Right lobe of liver (tissue), 6 donors: Measurements from ENCODE around the gene SPRR2G. TPM values are rescaled to one million over a fixed set of nuclear protein-coding genes. Genes with fewer than 3 reads are reported as not detected.
"Not testable (repeated sequence)": the region's sequence is repeated elsewhere in the genome, so short reads cannot be mapped to it uniquely, and the experiment has no call there.

Experiments
- ATAC-seq, 4 donors: fragments of 200-7000 bp; cut with Tn5 transposase; one replicate each; pipeline ENCODE4 v1.9.1; 2020; ENCODE audit warnings: mild to moderate bottlenecking in 4 of 4, moderate library complexity in 4 of 4
- DNase-seq, 3 donors: peaks; one replicate each; pipeline ENCODE4 v3.0.0-alpha.2; 2020
- H3K27ac ChIP-seq, 3 donors: fragments of 200-600 bp; one replicate each; pipeline ENCODE4 v1.8.0; 2022
- H3K27me3 ChIP-seq, 2 donors: fragments of 200-600 bp; one replicate each; pipeline ENCODE4 v1.8.0; 2022
- H3K36me3 ChIP-seq, 4 donors: fragments of 200-600 bp; sonication (generic) in 1 of 4; one replicate each; pipeline versions ENCODE4 v1.5.1 to v1.8.0; 2017 to 2022; ENCODE audit warnings: control low read depth in 1 of 4
- H3K4me1 ChIP-seq, 4 donors: fragments of 200-600 bp; sonication (generic) in 1 of 4; one replicate each; pipeline versions ENCODE4 v1.5.1 to v1.8.0; 2017 to 2022; ENCODE audit warnings: control low read depth in 1 of 4
- H3K4me3 ChIP-seq, 3 donors: fragments of 200-600 bp; one replicate each; pipeline ENCODE4 v1.8.0; 2022
- H3K9me3 ChIP-seq, 4 donors: fragments of 200-600 bp; sonication (generic) in 1 of 4; one replicate each; pipeline versions ENCODE4 v1.5.1 to v1.8.0; 2017 to 2022; ENCODE audit warnings: control low read depth in 1 of 4
- POLR2A ChIP-seq: fragments of 450-650 bp; IDR thresholded peaks from one replicate; pipeline ENCODE4 v1.6.1; 2017; ENCODE audit warnings: antibody characterized with exemption, mild to moderate bottlenecking
- WGBS: methylation state at CpG from one replicate; pipeline ENCODE4 v1.1.6; 2018; ENCODE audit warnings: low coverage, low lambda C conversion rate; ENCODE audit not compliant: insufficient coverage; ENCODE audit errors: missing lambda C conversion rate; 5-methylcytosine and 5-hydroxymethylcytosine counted together
- intact Hi-C, 2 donors: fragments of 100-400 bp; cut with DNase I; formaldehyde crosslinking; loops; one replicate each; pipeline versions ENCODE4 v1.11.2 to v1.14.1; 2022
- total RNA-seq, 6 experiments: library from RNA; depleted of rRNA in 2 of 6; stranded (reverse); fragments of >200 nt in 2 of 6; fragmentation: NEBNext Ultra II Directional in 3 of 6; extraction: Animal tissue kit (Norgen Biotek cat#: 25700) in 3 of 6; gene quantifications; one replicate each; pipeline versions ENCODE4 v1.1.0 to v1.2.4, GENCODE V29; 2016 to 2023
- TF ChIP-seq, protein P1 (sequence below), 4 donors: fragments of 200-600 bp in 3 of 4; fragments of 450-650 bp in 1 of 4; IDR thresholded peaks; one replicate each; pipeline versions ENCODE4 v1.5.1 to v1.8.0; 2016 to 2022; ENCODE audit warnings: antibody characterized with exemption in 4 of 4, mild to moderate bottlenecking in 2 of 4
- donor health status: DM: no; HTN: yes; CAD: no.
- donor health status: DM: no; HTN: no; CAD: no.
- donor health status: DM: no; HTN: no; CAD: no.
- donor health status: DM: no; HTN: yes; CAD: no.
- donor health status: DM: no; HTN: yes; CAD: no.

Gene SPRR2G
- total RNA-seq, 6 experiments from 2014 or later = not detected

DNA sequence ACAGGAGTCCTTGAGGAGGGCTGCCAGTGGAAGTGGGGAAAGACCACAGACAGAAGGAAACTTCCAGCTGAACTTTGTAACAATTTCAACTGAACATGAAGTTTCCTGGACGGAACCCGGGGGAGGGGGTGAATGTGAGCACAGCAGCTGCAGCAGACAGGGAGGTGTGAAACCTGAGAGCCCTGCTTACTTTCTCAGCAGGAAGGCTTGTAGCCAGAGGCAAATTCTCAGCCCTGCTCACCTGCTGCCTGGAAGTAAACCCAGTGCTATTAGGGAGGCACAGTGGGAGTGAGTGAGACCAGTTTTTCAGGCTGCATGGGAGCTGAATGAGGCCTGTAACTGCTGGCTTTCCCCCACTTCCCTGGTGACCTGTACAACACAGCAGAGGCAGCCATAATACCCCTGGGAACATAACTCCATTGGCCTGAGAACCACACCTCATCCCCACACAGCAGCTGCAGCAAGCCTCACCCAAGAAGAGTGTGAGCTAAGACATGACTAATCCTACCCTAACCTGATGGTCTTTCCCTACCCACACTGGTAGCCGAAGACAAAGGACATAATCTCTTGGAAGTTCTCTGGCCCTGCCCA lies 27.8 kb downstream of the SPRR2G start:
- Histone ChIP-seq H3K4me1 (no peaks in the 10 kb centered on the region), H3K4me3 (no peak overlapping the region), H3K27ac (no peak overlapping the region), H3K36me3 (no peaks in the 10 kb centered on the region), H3K9me3 (no peaks in the 10 kb centered on the region), H3K27me3 (no peaks in the 10 kb centered on the region)
- TF ChIP-seq, protein P1, sequence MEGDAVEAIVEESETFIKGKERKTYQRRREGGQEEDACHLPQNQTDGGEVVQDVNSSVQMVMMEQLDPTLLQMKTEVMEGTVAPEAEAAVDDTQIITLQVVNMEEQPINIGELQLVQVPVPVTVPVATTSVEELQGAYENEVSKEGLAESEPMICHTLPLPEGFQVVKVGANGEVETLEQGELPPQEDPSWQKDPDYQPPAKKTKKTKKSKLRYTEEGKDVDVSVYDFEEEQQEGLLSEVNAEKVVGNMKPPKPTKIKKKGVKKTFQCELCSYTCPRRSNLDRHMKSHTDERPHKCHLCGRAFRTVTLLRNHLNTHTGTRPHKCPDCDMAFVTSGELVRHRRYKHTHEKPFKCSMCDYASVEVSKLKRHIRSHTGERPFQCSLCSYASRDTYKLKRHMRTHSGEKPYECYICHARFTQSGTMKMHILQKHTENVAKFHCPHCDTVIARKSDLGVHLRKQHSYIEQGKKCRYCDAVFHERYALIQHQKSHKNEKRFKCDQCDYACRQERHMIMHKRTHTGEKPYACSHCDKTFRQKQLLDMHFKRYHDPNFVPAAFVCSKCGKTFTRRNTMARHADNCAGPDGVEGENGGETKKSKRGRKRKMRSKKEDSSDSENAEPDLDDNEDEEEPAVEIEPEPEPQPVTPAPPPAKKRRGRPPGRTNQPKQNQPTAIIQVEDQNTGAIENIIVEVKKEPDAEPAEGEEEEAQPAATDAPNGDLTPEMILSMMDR (IDR thresholded peaks at IDR 0.05) = no peak
- no peak for TF ChIP-seq POLR2A
- intact Hi-C loops = no loop called here
- WGBS = 23% methylated on average over 3 of the region's 3 CpGs
- ATAC-seq = no peak
- no peak for DNase-seq

DNA sequence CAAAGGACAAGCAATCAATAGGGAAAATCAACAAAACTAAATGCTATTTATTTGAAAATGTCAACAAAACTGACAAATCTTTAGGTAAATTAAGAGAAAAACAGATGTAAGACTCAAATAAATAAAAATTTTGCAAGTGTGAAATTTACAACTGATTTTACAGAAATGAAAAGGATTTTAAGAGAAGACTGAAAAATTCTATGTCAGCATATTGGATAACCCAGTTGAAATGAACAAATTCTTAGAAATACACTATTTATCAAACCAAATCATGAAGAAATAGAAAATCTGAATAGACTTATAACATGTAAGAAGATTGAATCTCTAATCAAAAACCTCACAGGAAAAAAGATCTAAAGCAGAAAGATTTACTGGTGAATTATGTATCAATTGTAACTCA lies 29.7 kb downstream of the SPRR2G start:
- ATAC-seq = no peak
- intact Hi-C loops = no loop called here
- Histone ChIP-seq H3K36me3 (no peaks in the 10 kb centered on the region), H3K9me3 (no peaks in the 10 kb centered on the region), H3K27me3 (no peaks in the 10 kb centered on the region), H3K4me3 (no peak overlapping the region), H3K4me1 (no peaks in the 10 kb centered on the region), H3K27ac (no peak overlapping the region)
- no peak for DNase-seq
- TF ChIP-seq POLR2A = no peak
- TF ChIP-seq, protein P1 (IDR thresholded peaks at IDR 0.05) = no peak

DNA sequence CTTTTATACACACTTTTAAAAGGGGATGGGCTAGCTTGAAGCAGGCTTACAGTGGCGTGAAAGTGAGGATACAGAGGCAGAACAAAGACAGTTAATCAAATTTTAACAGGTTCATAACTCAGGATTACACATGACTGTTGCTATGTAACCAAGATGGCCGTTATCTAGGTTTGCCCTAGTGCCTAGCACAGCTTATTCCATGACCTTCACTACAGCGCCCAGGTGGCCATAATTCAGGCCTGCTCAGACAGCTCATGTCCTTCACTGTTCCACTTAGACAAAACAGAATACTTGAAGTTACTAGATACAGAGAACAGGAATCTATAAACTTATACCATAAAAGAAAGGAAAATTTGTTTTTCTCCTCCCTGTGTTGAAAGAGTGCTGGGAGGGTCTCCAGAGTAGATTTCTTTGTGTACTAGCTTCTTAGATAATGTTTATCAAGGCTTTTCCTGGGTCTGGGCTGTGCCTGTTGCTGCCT lies 31.2 kb downstream of the SPRR2G start:
- Histone ChIP-seq H3K27ac (no peak overlapping the region), H3K9me3 (no peaks in the 10 kb centered on the region), H3K27me3 (no peaks in the 10 kb centered on the region), H3K4me3 (no peak overlapping the region), H3K4me1 (no peaks in the 10 kb centered on the region), H3K36me3 (no peaks in the 10 kb centered on the region)
- WGBS = 33% methylated on average over 2 of the region's 3 CpGs
- TF ChIP-seq, protein P1 (IDR thresholded peaks at IDR 0.05) = no peak
- TF ChIP-seq POLR2A = no peak
- intact Hi-C loops = no loop called here
- ATAC-seq = no peak
- DNase-seq = no peak

DNA sequence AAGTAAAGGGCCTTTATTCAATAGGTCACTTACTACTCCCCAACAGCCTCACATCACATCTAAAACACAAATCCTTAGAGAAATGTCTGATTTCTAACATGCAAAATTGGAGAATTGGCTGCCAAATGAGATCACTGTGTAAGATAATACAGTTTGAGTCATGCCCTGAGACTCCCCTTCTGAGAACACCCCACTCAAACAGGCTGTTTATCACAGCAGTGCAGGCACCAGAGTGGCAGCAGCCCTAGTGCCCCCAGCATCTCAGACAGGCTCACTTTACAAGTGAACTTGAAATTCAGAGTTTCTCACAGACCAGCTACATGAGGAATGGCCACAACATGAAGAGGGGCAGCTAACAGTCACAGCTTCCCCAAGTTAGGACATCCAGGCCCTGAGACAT lies 35.4 kb downstream of the SPRR2G start:
- H3K9me3 ChIP-seq, H3K27ac ChIP-seq, H3K27me3 ChIP-seq, ATAC-seq, DNase-seq, H3K4me3 ChIP-seq, H3K4me1 ChIP-seq, intact Hi-C loops, H3K36me3 ChIP-seq: not testable (repeated sequence)

DNA sequence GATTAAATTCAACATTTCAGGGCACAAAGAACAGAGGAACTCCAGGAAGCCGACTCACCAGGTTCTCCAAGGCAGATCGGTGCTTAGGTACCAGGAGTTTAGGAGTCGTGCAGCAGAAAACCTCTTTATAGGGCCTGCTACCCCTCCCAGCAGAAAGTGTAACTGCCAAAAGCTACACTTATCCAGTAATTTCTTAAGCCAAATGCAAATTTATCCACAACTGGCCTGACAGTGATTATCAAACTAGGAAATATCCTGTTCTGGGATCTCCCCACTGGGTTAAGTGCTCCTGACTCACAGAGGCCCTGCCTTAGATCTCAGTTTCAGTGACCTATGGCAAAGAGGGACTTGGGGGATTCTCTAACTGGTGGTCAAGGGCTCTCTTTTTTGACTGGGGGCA lies 37.3 kb downstream of the SPRR2G start, which contains the start of gene SPRR2F:
TSS of gene SPRR2F (minus strand) at position 101 of the 400 bp plus-strand sequence. CDS start 783 bp downstream, outside the sequence.
- intact Hi-C loops = no loop called here
- no peaks in the 10 kb centered on the region for H3K36me3 ChIP-seq
- no peak within 1 kb of the TSS for H3K4me3 ChIP-seq
- H3K9me3 ChIP-seq = no peaks in the 10 kb centered on the region
- no peak for ATAC-seq
- no peak within 1 kb of the TSS for H3K27ac ChIP-seq
- no peak for DNase-seq
- no peak for TF ChIP-seq POLR2A
- TF ChIP-seq, protein P1 (IDR thresholded peaks at IDR 0.05) = no peak
- 77% methylated on average over 3 of the region's 3 CpGs for WGBS
- H3K27me3 ChIP-seq = no peaks in the 10 kb centered on the region
- no peaks in the 10 kb centered on the region for H3K4me1 ChIP-seq

DNA sequence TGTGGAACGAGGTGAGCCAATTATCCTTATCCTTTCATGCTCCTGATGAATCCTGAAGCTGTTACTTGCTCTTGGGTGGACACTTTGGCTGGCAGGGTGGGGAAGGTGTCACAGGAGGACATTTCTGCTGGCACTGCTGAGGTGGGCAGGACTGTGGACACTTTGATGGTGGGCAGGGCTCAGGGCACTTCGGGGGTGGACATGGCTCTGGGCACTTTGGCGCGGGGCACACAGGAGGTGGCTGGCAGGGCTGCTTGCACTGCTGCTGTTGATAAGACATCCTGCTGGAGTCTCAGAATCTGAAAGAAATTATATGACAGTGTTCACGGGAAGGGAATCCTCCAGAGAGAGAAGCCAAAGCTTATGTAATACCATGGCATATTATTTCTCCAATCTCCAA lies 38.2 kb downstream of the SPRR2G start:
- H3K4me3 ChIP-seq, ATAC-seq, DNase-seq, H3K9me3 ChIP-seq, intact Hi-C loops, H3K4me1 ChIP-seq, H3K27ac ChIP-seq, H3K36me3 ChIP-seq, H3K27me3 ChIP-seq: not testable (repeated sequence)
- WGBS = 39% methylated on average over 2 of the region's 5 CpGs
